K562 (cell line): ENCODE data around the gene ZNF575. TPM values are rescaled to one million over a fixed set of nuclear protein-coding genes. Genes with fewer than 3 reads are reported as not detected.

Experiments
- ATAC-seq: fragments of 200-7000 bp; cut with Tn5 transposase; 3 replicates; pipeline ENCODE4 v1.9.1; 2020; ENCODE audit warnings: moderate library complexity
- BruUV-seq: library from RNA; stranded (reverse); fragments of 400-500 nt; replicated peaks from 2 replicates; lab custom pipeline; 2021; lab: Mats Ljungman, UMichigan
- CTCF ChIA-PET: fragments of 300-600 bp; formaldehyde crosslinking; extraction: SDS; loops from one replicate; lab custom pipeline; 2021; ENCODE audit warnings: low intra/inter-chr PET ratio; lab: Yijun Ruan, JAX
- POLR2A ChIA-PET: fragments of 300-600, 350-650 bp; sonication (Branson Sonifier 250); formaldehyde crosslinking; extraction: SDS; loops from one replicate; lab custom pipeline; 2021; ENCODE audit warnings: antibody characterized with exemption, inconsistent platforms; lab: Yijun Ruan, JAX
- DNase-seq, 4 experiments: peaks; one replicate each; pipeline versions ENCODE4 v3.0.0 to v3.0.0-alpha.2; 2011 to 2018; ENCODE audit warnings: low spot score in 3 of 4, mixed read lengths in 3 of 4; ENCODE audit errors: extremely low read depth in 1 of 4
- FAIRE-seq: peaks from 2 replicates; lab custom pipeline; 2011; peaks lifted over from hg19 to GRCh38; lab: Jason Lieb, UNC
- H2AFZ ChIP-seq: 2 replicates; pipeline ENCODE4 v1.6.0; 2011; ENCODE audit warnings: low read depth, low read length, control low read depth, inconsistent platforms
- H3K27ac ChIP-seq: fragments of 200-600 bp; 3 replicates; pipeline ENCODE4 v1.8.0; 2011; ENCODE audit warnings: low read depth, mild to moderate bottlenecking, control low read depth, inconsistent platforms, low read length, moderate library complexity, mixed read lengths; ENCODE audit errors: extremely low read depth
- H3K27me3 ChIP-seq, 2 experiments: fragments of 300-600 bp in 1 of 2; 2 replicates in 1 of 2; 3 replicates in 1 of 2; pipeline versions ENCODE4 v1.6.0 to v1.8.0; 2011; ENCODE audit warnings: inconsistent platforms in 2 of 2, low read length in 2 of 2, mild to moderate bottlenecking in 1 of 2, mixed read lengths in 1 of 2, moderate library complexity in 1 of 2; ENCODE audit not compliant: control insufficient read depth in 2 of 2, insufficient read depth in 2 of 2
- H3K36me3 ChIP-seq: fragments of 300-600 bp; 3 replicates; pipeline ENCODE4 v1.8.0; 2011; ENCODE audit warnings: mild to moderate bottlenecking, low read length, inconsistent platforms; ENCODE audit not compliant: control insufficient read depth, insufficient read depth
- H3K4me1 ChIP-seq, 2 experiments: fragments of 200-600 bp in 1 of 2; replicated peaks in 1 of 2; 2 replicates in 1 of 2; 3 replicates in 1 of 2; pipeline versions ENCODE4 v1.5.1 to v1.8.0; 2011; ENCODE audit warnings: inconsistent platforms in 2 of 2, low read length in 2 of 2, mild to moderate bottlenecking in 1 of 2, mixed read lengths in 1 of 2, moderate library complexity in 1 of 2; ENCODE audit not compliant: control insufficient read depth in 2 of 2, insufficient read depth in 2 of 2
- H3K4me2 ChIP-seq: 2 replicates; pipeline ENCODE4 v1.6.1; 2011; ENCODE audit warnings: low read length, control low read depth, inconsistent platforms, mixed read lengths; ENCODE audit not compliant: insufficient read depth
- H3K4me3 ChIP-seq: fragments of 200-600 bp; sonication (generic), shearing (Covaris generic); 2 replicates; pipeline ENCODE4 v1.5.1; 2016; ENCODE audit warnings: control low read depth, inconsistent platforms
- H3K79me2 ChIP-seq: fragments of 200-600 bp; 3 replicates; pipeline ENCODE4 v1.8.0; 2011; ENCODE audit warnings: low read length, inconsistent platforms; ENCODE audit not compliant: control insufficient read depth, insufficient read depth
- H3K9ac ChIP-seq, 2 experiments: 2 replicates each; pipeline versions ENCODE4 v1.6.0 to v1.6.1; 2011; ENCODE audit warnings: low read depth in 2 of 2, low read length in 2 of 2, control low read depth in 1 of 2, inconsistent platforms in 1 of 2, mild to moderate bottlenecking in 1 of 2, mixed read lengths in 1 of 2; ENCODE audit not compliant: insufficient read depth in 1 of 2
- H3K9me1 ChIP-seq: one replicate; pipeline ENCODE4 v1.6.0; 2011; ENCODE audit warnings: inconsistent platforms, mild to moderate bottlenecking, low read length, moderate library complexity; ENCODE audit not compliant: control insufficient read depth, insufficient read depth
- H3K9me3 ChIP-seq: replicated peaks from 2 replicates; pipeline ENCODE4 v1.5.1; 2011; ENCODE audit warnings: low read depth, low read length, inconsistent platforms; ENCODE audit not compliant: control insufficient read depth, insufficient read depth
- H4K20me1 ChIP-seq: replicated peaks from 2 replicates; pipeline ENCODE4 v1.6.1; 2011; ENCODE audit warnings: low read length, inconsistent platforms, mixed read lengths; ENCODE audit not compliant: control insufficient read depth, insufficient read depth
- ADNP ChIP-seq: fragments of 200-800 bp; sonication (Bioruptor generic); IDR thresholded peaks from 2 replicates; pipeline ENCODE4 v1.6.1; 2016; ENCODE audit warnings: missing genetic modification characterization, missing compliant biosample characterization
- BCOR ChIP-seq: fragments of 450-650 bp; IDR thresholded peaks from 2 replicates; pipeline ENCODE4 v1.6.1; 2016
- CHD4 ChIP-seq: fragments of 200-600 bp; sonication (generic); IDR thresholded peaks from 3 replicates; pipeline ENCODE4 v1.6.1; 2012; ENCODE audit warnings: low read depth, mild to moderate bottlenecking, mixed read lengths, low read length, inconsistent platforms; ENCODE audit not compliant: insufficient read depth, insufficient replicate concordance, poor library complexity, severe bottlenecking
- DIDO1 ChIP-seq: fragments of 450-650 bp; IDR thresholded peaks from 2 replicates; pipeline ENCODE4 v1.6.1; 2016; ENCODE audit warnings: low read depth, missing biosample characterization, missing genetic modification characterization
- KDM1A ChIP-seq, 2 experiments: fragments of 450-650 bp; IDR thresholded peaks; 2 replicates each; pipeline ENCODE4 v1.6.1; 2016; ENCODE audit warnings: mild to moderate bottlenecking in 2 of 2
- RBM25 ChIP-seq: fragments of 200-400 bp; formaldehyde crosslinking; IDR thresholded peaks from 2 replicates; pipeline ENCODE4 v1.6.1; 2018; ENCODE audit warnings: low read length, low read depth, moderate library complexity; ENCODE audit not compliant: severe bottlenecking
- ZBTB17 ChIP-seq: fragments of 450-650 bp; formaldehyde crosslinking; IDR thresholded peaks from 2 replicates; pipeline ENCODE4 v1.4.0; 2020; ENCODE audit warnings: mild to moderate bottlenecking
- WGBS: fragments of 100-300 bp; shearing (Covaris generic); methylation state at CpG from one replicate; pipeline ENCODE4 v1.1.6; 2016; ENCODE audit warnings: low coverage, mixed read lengths; ENCODE audit not compliant: insufficient coverage; ENCODE audit errors: missing lambda C conversion rate; 5-methylcytosine and 5-hydroxymethylcytosine counted together
- in situ Hi-C: fragments of 300-500 bp; cut with MboI; formaldehyde crosslinking; loops from 4 replicates; pipeline ENCODE4 v1.15.0; 2018; ENCODE audit warnings: inconsistent platforms, mixed read lengths
- intact Hi-C: fragments of 100-400 bp; cut with micrococcal nuclease; formaldehyde crosslinking; loops from 2 replicates; pipeline ENCODE4 v1.14.2; 2022
- polyA plus RNA-seq, 8 experiments: library from polyadenylated mRNA; depleted of rRNA in 4 of 8; stranded (reverse) in 5 of 8; unstranded in 3 of 8; fragments of >200 nt; fragmentation: Nextera tagmentation in 2 of 8; fragmentation: Illumina TruSeq in 1 of 8; extraction: Ambion mirVana in 2 of 8; extraction: Trizol in 1 of 8; gene quantifications; 2 replicates each; pipeline versions ENCODE4 v1.2.1 to v1.2.3, GENCODE V29; 2011 to 2014; ENCODE audit warnings: inconsistent platforms in 1 of 8, missing spikeins in 1 of 8
- total RNA-seq, 7 experiments: library from RNA; depleted of rRNA in 6 of 7; stranded (reverse); fragments of >200 nt in 6 of 7; fragmentation: Illumina TruSeq in 2 of 7; extraction: Trizol in 2 of 7; gene quantifications; 2 replicates each; pipeline versions ENCODE4 v1.2.1 to v1.2.3, GENCODE V29; 2011 to 2021; ENCODE audit warnings: low replicate concordance in 1 of 7

The ZNF575 gene
- total and polyA plus RNA-seq, 9 of the 15 experiments (the other 6 are each of a cell fraction or from before 2014, with no cell fraction given): 0.20 to 0.98 (median 0.32) TPM; not detected in 6

- ATAC-seq (no peak), FAIRE-seq (no peak), DNase-seq (no peak)
- no peak overlapping the region for H3K9ac ChIP-seq
- TF ChIP-seq ZBTB17 (CRISPR knock-in tag): no peak
- TF ChIP-seq ADNP (tag): peak; percentile 31; the same call in 1 of the 2 replicates
- TF ChIP-seq RBM25: peak; percentile 70
- peak; percentile 78; the same call in 1 of the 2 replicates for TF ChIP-seq BCOR
- TF ChIP-seq CHD4: peak; percentile 53
- TF ChIP-seq DIDO1 (tag): no peak
- TF ChIP-seq KDM1A (IDR thresholded peaks at IDR 0.05): 0 out of 4 replicates have a peak, but pooled peaks of 1 of the 2 experiments have one; percentile 25
- in situ Hi-C loops (no loop called here), intact Hi-C loops (no loop called here)
- 74% methylated on average over 10 of the region's 10 CpGs for WGBS
- no peak overlapping the region for H2AFZ ChIP-seq
- no peaks in the 10 kb centered on the region for H3K9me1 ChIP-seq
- peaks cover 3 to 4% of the 10 kb centered on the region in 2 experiments; a peak in 4 of 5 replicates for H3K4me1 ChIP-seq
- TSS peak; percentile 28 for BruUV-seq
- H3K79me2 ChIP-seq: no peaks in the 10 kb centered on the region
- POLR2A ChIA-PET: interaction anchor here (1.0 to 1.1 kb wide), 2 partner anchors 9 to 11 kb away, joined by 3 to 6 read pairs; no protein-coding TSS in a partner anchor
- H3K36me3 ChIP-seq: peaks cover 36% of the 10 kb centered on the region; the same call in 2 of the 3 replicates
- H3K4me3 ChIP-seq: no peak overlapping the region
- no peaks in the 10 kb centered on the region for H3K9me3 ChIP-seq
- H4K20me1 ChIP-seq: no peaks in the 10 kb centered on the region; the same call in 1 of the 2 replicates
- CTCF ChIA-PET: no interaction called here
- no peak overlapping the region for H3K4me2 ChIP-seq
- H3K27me3 ChIP-seq: no peaks in the 10 kb centered on the region
- no peak overlapping the region for H3K27ac ChIP-seq
These were observed 30.9 kb downstream of the ZNF575 start for GRCh38 chr19:43563816-43564457.
